Muscle of leg (tissue), 11 donors: ENCODE results near the gene GM2A. TPM values are rescaled to one million over a fixed set of nuclear protein-coding genes. Genes with fewer than 3 reads are reported as not detected.
A peak's percentile ranks its signal among the peaks of the same experiment; 100 is the strongest.
"Not testable (repeated sequence)": the region's sequence is repeated elsewhere in the genome, so short reads cannot be mapped to it uniquely, and the experiment has no call there.

ENCODE experiments used
- DNase-seq: peaks from one replicate; pipeline ENCODE4 v3.0.0; 2013
- H3K27ac ChIP-seq: one replicate; pipeline ENCODE4 v1.5.1; 2013; ENCODE audit warnings: mild to moderate bottlenecking, low read length, control low read depth
- H3K27me3 ChIP-seq: one replicate; pipeline ENCODE4 v1.6.1; 2013; ENCODE audit warnings: low read length; ENCODE audit not compliant: control insufficient read depth, insufficient read depth
- H3K36me3 ChIP-seq: one replicate; pipeline ENCODE4 v1.6.1; 2013; ENCODE audit warnings: low read length; ENCODE audit not compliant: control insufficient read depth, insufficient read depth
- H3K4me1 ChIP-seq: one replicate; pipeline ENCODE4 v1.6.1; 2013; ENCODE audit warnings: low read length; ENCODE audit not compliant: control insufficient read depth, insufficient read depth
- H3K4me3 ChIP-seq: one replicate; pipeline ENCODE4 v1.5.1; 2013; ENCODE audit warnings: low read length, control low read depth
- H3K9me3 ChIP-seq: replicated peaks from 2 replicates; pipeline ENCODE4 v1.6.1; 2013; ENCODE audit warnings: low read depth, low read length; ENCODE audit not compliant: control insufficient read depth
- WGBS: methylation state at CpG from one replicate; pipeline ENCODE4 v1.1.5; 2013; ENCODE audit warnings: missing lambda C conversion rate; ENCODE audit not compliant: insufficient coverage; 5-methylcytosine and 5-hydroxymethylcytosine counted together
- polyA plus RNA-seq, 8 donors: library from polyadenylated mRNA; unstranded; fragments of 120-200 nt; gene quantifications; one replicate each; pipeline versions ENCODE4 v1.2.1 to v1.2.3, GENCODE V29; 2013; ENCODE audit warnings: inconsistent platforms in 1 of 8, low replicate concordance in 1 of 8; ENCODE audit not compliant: insufficient read length in 8 of 8, insufficient read depth in 1 of 8
- total RNA-seq: library from RNA; stranded (reverse); fragments of 120-200 nt; gene quantifications from one replicate; pipeline ENCODE4 v1.2.4, GENCODE V29; 2013

GM2A gene
- total and polyA plus RNA-seq, 9 donors, result 16.2 to 22.9 (median 19.9) TPM

DNA sequence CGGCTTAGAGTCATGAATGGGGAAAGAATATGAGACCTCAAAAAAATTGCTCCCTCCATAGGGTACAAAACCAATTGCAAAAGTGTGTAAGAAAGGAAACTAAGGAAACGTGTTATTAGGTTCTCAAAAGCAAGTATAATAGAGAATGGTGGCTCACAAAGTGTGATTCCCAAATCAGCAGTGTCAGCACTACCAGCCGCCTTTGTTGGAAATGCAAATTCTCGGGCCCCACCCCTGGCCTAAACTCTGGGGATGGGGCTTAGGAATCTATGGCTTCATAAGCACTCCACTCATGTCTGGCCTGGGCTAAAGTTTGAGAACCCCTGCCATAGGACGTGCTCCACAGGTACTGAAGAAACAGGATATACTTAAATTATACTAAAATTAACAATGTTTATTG, 27.5 kb upstream of the GM2A start:
- no peak overlapping the region for H3K27ac ChIP-seq
- no peak overlapping the region for H3K4me3 ChIP-seq
- no peaks in the 10 kb centered on the region for H3K36me3 ChIP-seq
- DNase-seq, result no peak
- H3K27me3 ChIP-seq, result no peaks in the 10 kb centered on the region
- H3K4me1 ChIP-seq, result peaks cover 31% of the 10 kb centered on the region
- no peaks in the 10 kb centered on the region for H3K9me3 ChIP-seq
- 88% methylated on average over 2 of the region's 5 CpGs for WGBS

- peaks cover 11% of the 10 kb centered on the region for H3K4me1 ChIP-seq
- WGBS, result 75% methylated on average over 2 of the region's 6 CpGs
Observed at GRCh38 chr5:151227918-151228447, 25.0 kb upstream of the GM2A start.

GRCh38 chr5:151228986-151229385, 24.0 kb upstream of the GM2A start:
- no peak overlapping the region for H3K4me3 ChIP-seq
- no peaks in the 10 kb centered on the region for H3K36me3 ChIP-seq
- H3K27me3 ChIP-seq, result no peaks in the 10 kb centered on the region
- peaks cover 7% of the 10 kb centered on the region for H3K4me1 ChIP-seq
- 100% methylated on average over 1 of the region's 2 CpGs for WGBS
- no peak for DNase-seq
- no peaks in the 10 kb centered on the region for H3K9me3 ChIP-seq
- H3K27ac ChIP-seq, result no peak overlapping the region

More at GRCh38 chr5:151227918-151228447, 25.0 kb upstream of the GM2A start:
- H3K9me3 ChIP-seq, result no peaks in the 10 kb centered on the region
- no peaks in the 10 kb centered on the region for H3K27me3 ChIP-seq
- DNase-seq, result no peak
- H3K27ac ChIP-seq, result no peak overlapping the region
- no peaks in the 10 kb centered on the region for H3K36me3 ChIP-seq
- no peak overlapping the region for H3K4me3 ChIP-seq

DNA sequence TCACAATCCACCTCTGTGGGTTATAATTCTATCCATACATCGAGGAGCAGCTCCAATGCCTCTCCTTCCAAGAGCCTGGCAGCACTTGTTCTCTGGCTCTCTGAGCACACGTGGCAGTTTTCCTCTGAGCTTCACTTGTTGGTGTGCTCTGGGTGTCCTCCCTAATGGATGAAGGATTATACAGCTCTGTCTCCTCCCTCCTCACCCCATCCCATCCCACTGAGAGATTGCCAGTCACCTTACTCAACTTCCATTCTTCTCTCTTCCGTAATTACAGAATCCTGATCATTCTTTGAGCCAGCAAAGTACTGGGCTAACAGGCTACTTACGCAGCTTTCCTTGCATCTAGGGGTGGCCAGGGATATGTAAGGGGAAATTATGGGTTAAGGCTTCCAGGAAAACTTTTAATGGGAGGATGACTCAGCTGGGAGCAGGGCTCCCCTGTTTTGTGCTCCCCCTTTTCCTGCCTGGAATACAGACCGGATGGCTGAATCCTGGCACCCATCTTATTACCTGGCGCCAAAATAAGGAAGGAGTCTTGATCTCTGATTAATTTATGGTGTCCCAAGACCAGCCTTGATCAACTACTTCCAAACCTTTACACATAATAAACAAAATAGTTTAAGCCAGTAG, 22.8 kb upstream of the GM2A start:
- WGBS, result 64% methylated on average over 1 of the region's 6 CpGs
- H3K27me3 ChIP-seq, result no peaks in the 10 kb centered on the region
- no peaks in the 10 kb centered on the region for H3K9me3 ChIP-seq
- DNase-seq, result no peak
- peaks cover 12% of the 10 kb centered on the region for H3K4me1 ChIP-seq
- no peaks in the 10 kb centered on the region for H3K36me3 ChIP-seq
- no peak overlapping the region for H3K27ac ChIP-seq
- no peak overlapping the region for H3K4me3 ChIP-seq

DNA sequence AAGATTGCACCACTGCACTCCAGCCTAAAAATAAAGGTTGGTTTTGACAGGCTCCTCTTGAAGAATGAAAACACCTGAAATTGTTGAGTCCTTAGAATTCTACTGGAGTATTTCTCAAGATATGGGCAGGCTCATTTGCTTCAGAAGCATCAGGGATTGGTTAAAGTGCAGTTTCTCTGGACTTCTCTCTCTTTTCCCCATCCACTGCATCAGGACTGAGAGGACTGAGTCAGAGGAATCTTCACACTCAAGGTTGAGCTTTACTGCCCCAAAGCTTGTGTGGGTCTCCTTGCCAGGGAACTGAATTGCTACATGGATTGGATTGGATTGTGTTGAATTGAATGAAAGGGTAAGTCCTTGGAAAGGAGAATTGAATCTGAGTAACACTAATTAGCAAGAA, 21.6 kb upstream of the GM2A start:
- no peak for DNase-seq
- Histone ChIP-seq H3K4me1 (peaks cover 16% of the 10 kb centered on the region), H3K27me3 (no peaks in the 10 kb centered on the region), H3K27ac (no peak overlapping the region), H3K36me3 (no peaks in the 10 kb centered on the region), H3K9me3 (no peaks in the 10 kb centered on the region), H3K4me3 (no peak overlapping the region)

DNA sequence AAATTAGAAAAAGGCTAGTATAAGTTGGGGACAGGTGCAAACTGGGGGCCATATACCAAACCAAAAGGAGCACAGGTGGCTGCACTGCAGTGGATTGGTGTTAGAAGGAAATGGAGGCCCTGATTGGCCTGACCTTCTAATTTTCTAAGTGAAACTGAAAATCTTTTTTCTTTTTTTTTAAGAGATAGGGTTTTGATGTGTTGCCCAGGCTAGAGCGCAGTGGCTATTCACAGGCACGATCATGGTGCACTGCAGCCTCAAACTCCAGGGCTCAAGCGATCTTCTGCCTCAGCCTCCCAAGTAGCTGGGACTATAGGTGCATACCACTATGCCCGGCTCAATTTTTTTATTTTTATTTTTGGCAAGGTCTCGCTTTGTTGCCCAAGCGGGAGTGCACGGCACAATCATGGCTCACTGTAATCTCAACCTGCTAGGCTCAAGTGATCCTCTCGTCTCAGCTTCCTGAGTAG, 19.3 kb upstream of the GM2A start:
- Histone ChIP-seq H3K4me1 (peaks cover 30% of the 10 kb centered on the region), H3K4me3 (no peak overlapping the region), H3K27me3 (no peaks in the 10 kb centered on the region), H3K9me3 (no peaks in the 10 kb centered on the region), H3K36me3 (no peaks in the 10 kb centered on the region), H3K27ac (no peak overlapping the region)
- no peak for DNase-seq
- WGBS, result 90% methylated on average over 3 of the region's 8 CpGs

GRCh38 chr5:151234476-151235238, 18.3 kb upstream of the GM2A start:
- 16% methylated on average over 15 of the region's 17 CpGs for WGBS
- H3K9me3 ChIP-seq, result no peaks in the 10 kb centered on the region
- no peaks in the 10 kb centered on the region for H3K36me3 ChIP-seq
- H3K27me3 ChIP-seq, result no peaks in the 10 kb centered on the region
- peak overlapping the region; percentile 72 for H3K27ac ChIP-seq
- H3K4me1 ChIP-seq, result peaks cover 40% of the 10 kb centered on the region
- no peak overlapping the region for H3K4me3 ChIP-seq
- DNase-seq, result peak; percentile 81

- not testable (repeated sequence) for H3K9me3 ChIP-seq, DNase-seq, H3K36me3 ChIP-seq, H3K4me3 ChIP-seq, H3K27me3 ChIP-seq
- WGBS, result 86% methylated on average over 3 of the region's 6 CpGs
- H3K4me1 ChIP-seq, result peaks cover 42% of the 10 kb centered on the region
- H3K27ac ChIP-seq, result peak overlapping the region; percentile 72
Observed at GRCh38 chr5:151235239-151235571, 17.8 kb upstream of the GM2A start.

- Histone ChIP-seq H3K4me3 (no peak overlapping the region), H3K27me3 (peaks cover 3% of the 10 kb centered on the region), H3K4me1 (peaks cover 42% of the 10 kb centered on the region), H3K36me3 (no peaks in the 10 kb centered on the region), H3K9me3 (no peaks in the 10 kb centered on the region), H3K27ac (no peak overlapping the region)
- no peak for DNase-seq
- no CpG with 5 or more reads among the region's 1 CpG for WGBS
Observed at GRCh38 chr5:151236888-151237287, 16.1 kb upstream of the GM2A start.

DNA sequence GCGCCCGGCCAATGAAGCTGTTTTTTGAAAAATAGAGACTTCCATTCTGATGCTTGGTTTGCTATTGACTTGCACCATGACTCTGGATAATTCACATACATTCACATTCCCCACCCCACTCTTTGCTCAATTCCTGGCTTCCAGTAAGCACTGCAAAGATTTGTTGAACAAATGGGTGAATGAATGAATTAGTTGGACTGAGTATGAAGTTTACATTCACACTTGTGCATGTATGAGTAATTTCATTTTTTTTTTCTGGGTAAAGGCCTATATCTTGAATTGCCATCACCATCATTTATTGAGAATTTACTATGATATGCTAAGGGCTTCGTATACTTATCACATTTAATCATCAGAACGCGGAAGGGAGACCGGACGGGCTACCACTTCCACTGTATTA, 15.3 kb upstream of the GM2A start:
- Histone ChIP-seq H3K4me3 (no peak overlapping the region), H3K27ac (peak overlapping the region; percentile 83)
- DNase-seq, result no peak

More for the DNA sequence above, 15.3 kb upstream of the GM2A start:
- no peaks in the 10 kb centered on the region for H3K9me3 ChIP-seq
- peaks cover 42% of the 10 kb centered on the region for H3K4me1 ChIP-seq
- WGBS, result no CpG with 5 or more reads among the region's 7 CpGs
- H3K36me3 ChIP-seq, result no peaks in the 10 kb centered on the region
- H3K27me3 ChIP-seq, result peaks cover 3% of the 10 kb centered on the region
